ENCODE measurements around the gene GCNT1.
A peak's percentile ranks its signal among the peaks of the same experiment; 100 is the strongest.

GCNT1 gene
- 9.5 to 94.0 (median 50.4) reads per million in 9 experiments for total RNA-seq

DNA sequence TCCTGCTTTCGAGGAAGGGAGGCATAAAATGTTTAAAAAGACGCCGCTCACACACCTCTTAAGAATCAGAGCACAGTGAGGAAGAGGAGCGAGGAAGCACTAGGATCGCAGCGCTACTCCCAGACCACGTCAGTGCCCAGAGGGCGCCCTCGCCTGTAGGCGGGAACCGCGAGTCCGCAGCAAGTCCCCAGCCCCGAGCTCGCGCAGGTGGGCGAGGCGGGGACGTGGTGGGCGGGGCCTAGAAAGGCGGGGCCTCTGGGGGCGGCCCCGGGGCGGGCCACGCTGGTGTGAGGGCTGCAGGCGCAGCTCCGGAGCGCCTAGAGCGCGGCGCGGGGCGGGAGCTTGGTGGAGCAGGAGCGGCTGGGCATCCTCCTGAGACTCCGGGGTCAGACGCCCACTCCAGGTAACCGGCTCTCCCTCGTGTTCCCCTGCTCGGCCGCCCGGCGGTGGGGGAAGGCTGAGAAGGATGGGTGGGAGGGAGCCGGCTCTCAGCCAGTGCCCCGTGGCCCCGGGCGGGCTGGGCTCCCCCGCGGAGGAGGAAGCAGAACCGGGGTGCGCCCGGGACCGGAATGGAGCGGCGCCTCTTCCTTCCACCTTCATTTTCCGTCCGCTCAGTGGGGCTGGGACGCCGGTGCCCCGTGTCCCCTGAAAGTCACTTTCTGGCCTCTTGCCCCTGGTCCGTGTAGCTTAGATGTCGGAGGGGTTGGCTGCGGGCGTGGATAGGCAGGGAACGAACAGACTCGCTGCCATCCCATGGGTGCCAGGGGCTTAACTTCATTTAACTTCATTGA is at the start of gene GCNT1:
GCNT1 (plus strand) TSS at position 280 of the 791 bp plus-strand sequence. CDS start 43,200 bp downstream, outside the sequence.
- H3K27me3 Mint-ChIP-seq = no peaks in the 10 kb centered on the region
- DNase-seq (peak; percentile 85 to 90 (median 90)), ATAC-seq (replicated peaks) (peak; percentile 95)
- no peaks in the 10 kb centered on the region for H3K9me3 Mint-ChIP-seq
- H3K4me3 Mint-ChIP-seq = peak within 1 kb of the TSS; percentile 87 to 99
- H3K36me3 Mint-ChIP-seq (ENCODE audit: insufficient read depth) = peaks cover 3% of the 10 kb centered on the region
- H3K4me1 Mint-ChIP-seq (ENCODE audit: low read depth in 2 of 2) = peaks cover 17 to 30% of the 10 kb centered on the region in 2 donors
- H3K27ac Mint-ChIP-seq = peak within 1 kb of the TSS; percentile 2 to 86

DNA sequence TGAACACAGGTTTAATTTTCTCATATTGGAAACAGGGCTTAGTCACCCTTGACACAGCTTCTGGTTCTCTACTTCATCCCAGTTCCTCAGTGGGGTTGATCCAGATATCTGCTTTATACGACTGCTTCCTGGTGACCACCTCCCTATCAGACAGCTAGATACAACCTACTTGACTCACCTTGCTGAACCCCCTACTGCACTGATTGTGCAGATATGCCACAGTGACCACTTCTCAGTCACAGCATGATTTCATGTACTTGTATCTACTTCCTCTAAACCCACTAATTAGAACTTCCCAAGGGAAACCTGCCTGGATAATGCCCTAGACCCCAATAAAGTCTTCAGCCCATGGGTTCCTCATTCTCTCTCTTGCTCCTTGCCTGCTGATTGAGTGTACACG is 46.3 kb upstream of the GCNT1 start:
- no peak for DNase-seq
- no peaks in the 10 kb centered on the region for H3K36me3 Mint-ChIP-seq (ENCODE audit: insufficient read depth)
- peaks cover 0 to 3% of the 10 kb centered on the region in 2 donors for H3K4me1 Mint-ChIP-seq (ENCODE audit: low read depth in 2 of 2)
- peaks cover 0 to 7% of the 10 kb centered on the region in 2 donors for H3K9me3 Mint-ChIP-seq
- H3K27ac Mint-ChIP-seq = no peak overlapping the region
- H3K27me3 Mint-ChIP-seq = peaks cover 7 to 11% of the 10 kb centered on the region in 2 donors
- H3K4me3 Mint-ChIP-seq = no peak overlapping the region
- ATAC-seq (replicated peaks) = no peak

DNA sequence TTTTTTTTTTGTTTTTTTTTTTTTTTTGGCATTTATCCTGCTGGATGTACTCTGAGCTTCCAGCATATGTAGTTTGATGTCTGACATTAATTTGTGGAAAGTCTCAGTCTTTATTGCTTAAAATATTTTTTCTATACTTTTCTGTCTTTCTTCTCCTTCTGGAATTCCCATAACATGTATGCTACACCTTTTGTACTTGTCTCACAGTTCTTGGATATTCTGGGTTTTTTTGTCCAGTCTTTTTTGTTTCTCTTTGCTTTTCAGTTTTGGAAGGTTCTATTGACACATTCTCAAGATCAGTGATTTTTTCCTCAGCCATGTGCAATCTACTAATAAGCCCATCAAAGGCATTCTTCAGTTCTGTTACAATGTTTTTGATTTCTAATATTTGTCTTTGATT is 45.3 kb upstream of the GCNT1 start:
- H3K36me3 Mint-ChIP-seq (ENCODE audit: insufficient read depth) = no peaks in the 10 kb centered on the region
- H3K4me1 Mint-ChIP-seq (ENCODE audit: low read depth in 2 of 2) = peaks cover 0 to 3% of the 10 kb centered on the region in 2 donors
- peaks cover 7 to 11% of the 10 kb centered on the region in 2 donors for H3K27me3 Mint-ChIP-seq
- ATAC-seq (replicated peaks) = no peak
- H3K4me3 Mint-ChIP-seq = no peak overlapping the region
- DNase-seq = no peak
- peaks cover 0 to 7% of the 10 kb centered on the region in 2 donors for H3K9me3 Mint-ChIP-seq
- H3K27ac Mint-ChIP-seq = no peak overlapping the region

DNA sequence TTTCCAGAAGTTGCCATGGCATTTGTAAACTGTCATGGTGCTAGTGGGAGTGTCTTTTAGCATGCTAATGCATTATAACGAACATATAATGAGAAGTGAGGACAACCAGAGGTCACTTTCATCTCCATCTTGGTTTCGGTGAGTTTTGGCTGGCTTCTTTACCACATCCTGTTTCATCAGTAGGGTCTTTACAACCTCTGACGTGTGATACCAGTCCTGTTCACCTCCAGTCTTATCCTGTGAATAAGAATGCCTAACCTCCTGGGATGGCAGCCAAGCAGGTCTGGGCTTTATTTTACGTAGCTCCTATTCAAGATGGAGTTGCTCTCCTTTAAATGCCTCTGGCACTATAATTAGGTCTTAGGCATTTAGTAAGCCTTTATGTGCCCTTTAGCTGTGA is 44.3 kb upstream of the GCNT1 start:
- H3K27me3 Mint-ChIP-seq = peaks cover 7 to 11% of the 10 kb centered on the region in 2 donors
- H3K36me3 Mint-ChIP-seq (ENCODE audit: insufficient read depth) = no peaks in the 10 kb centered on the region
- peaks cover 0 to 7% of the 10 kb centered on the region in 2 donors for H3K9me3 Mint-ChIP-seq
- peaks cover 0 to 3% of the 10 kb centered on the region in 2 donors for H3K4me1 Mint-ChIP-seq (ENCODE audit: low read depth in 2 of 2)
- H3K27ac Mint-ChIP-seq = no peak overlapping the region
- ATAC-seq (replicated peaks) (no peak), DNase-seq (no peak)
- no peak overlapping the region for H3K4me3 Mint-ChIP-seq

DNA sequence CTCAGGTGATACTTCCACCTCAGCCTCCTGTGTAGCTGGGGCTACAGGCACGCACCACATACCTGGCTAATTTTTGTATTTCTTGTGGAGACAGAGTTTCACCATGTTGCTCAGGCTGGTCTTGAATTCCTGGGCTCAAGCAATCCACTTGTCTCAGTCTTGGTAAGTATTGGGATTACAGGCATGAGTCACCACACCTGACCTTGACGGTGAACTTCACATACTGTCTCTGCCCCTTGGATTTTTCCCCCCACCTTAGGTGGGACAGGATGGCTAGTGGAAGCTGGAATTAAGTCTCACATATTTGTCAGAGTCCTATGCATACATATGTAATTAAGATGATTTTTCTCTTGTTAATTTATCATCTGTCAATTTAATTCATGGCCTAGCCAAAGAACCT is 43.8 kb upstream of the GCNT1 start:
- Mint-ChIP-seq H3K36me3 (ENCODE audit: insufficient read depth) (no peaks in the 10 kb centered on the region), H3K27me3 (peaks cover 7 to 11% of the 10 kb centered on the region in 2 donors)
- DNase-seq = no peak

DNA sequence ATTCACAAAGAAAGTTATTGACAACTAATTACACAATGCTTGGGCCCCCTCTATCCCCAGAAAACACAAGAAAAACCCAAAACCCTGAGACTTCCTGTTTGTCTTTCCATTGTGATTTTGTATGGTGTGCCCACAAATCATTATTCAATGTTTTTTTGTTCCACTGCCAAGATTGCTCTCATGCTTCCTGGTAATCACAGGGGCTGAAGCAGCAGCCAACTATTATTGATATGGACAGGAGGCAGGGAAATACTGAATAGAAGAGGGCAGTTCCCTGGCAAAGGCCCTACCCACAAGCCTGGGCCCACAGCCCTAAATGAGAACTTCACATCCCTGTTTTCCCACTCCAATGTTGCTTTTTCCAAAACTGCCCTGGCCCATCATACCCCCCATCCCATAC is 43.3 kb upstream of the GCNT1 start:
- Mint-ChIP-seq H3K4me3 (no peak overlapping the region), H3K9me3 (peaks cover 0 to 7% of the 10 kb centered on the region in 2 donors), H3K27me3 (peaks cover 7 to 11% of the 10 kb centered on the region in 2 donors), H3K4me1 (ENCODE audit: low read depth in 2 of 2) (peaks cover 0 to 3% of the 10 kb centered on the region in 2 donors), H3K36me3 (ENCODE audit: insufficient read depth) (no peaks in the 10 kb centered on the region), H3K27ac (no peak overlapping the region)
- no peak for DNase-seq
- no peak for ATAC-seq (replicated peaks)

More for the DNA sequence above, 43.8 kb upstream of the GCNT1 start:
- no peak overlapping the region for H3K4me3 Mint-ChIP-seq
- H3K9me3 Mint-ChIP-seq = peaks cover 0 to 7% of the 10 kb centered on the region in 2 donors
- no peak for ATAC-seq (replicated peaks)
- H3K27ac Mint-ChIP-seq = no peak overlapping the region
- H3K4me1 Mint-ChIP-seq (ENCODE audit: low read depth in 2 of 2) = peaks cover 0 to 3% of the 10 kb centered on the region in 2 donors

DNA sequence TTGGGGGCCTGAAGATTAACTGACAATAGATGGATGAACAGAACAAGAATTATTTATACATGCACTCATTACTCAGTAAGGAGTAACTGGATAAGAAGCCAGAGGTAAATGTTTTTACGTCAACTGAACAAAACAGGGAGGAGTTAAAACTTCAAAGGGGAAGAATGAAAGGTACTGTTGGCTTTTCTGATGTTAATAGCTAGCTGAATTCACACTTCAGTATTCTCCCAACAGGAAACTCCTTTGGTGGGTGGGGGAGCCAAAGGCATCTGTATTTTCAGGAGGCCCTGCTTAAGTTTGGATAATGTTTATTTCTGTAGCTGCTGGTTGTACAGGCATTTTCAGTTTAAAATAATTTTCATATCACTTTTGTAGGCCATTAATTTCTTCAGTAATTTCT is 41.6 kb upstream of the GCNT1 start:
- H3K27me3 Mint-ChIP-seq = peaks cover 7 to 11% of the 10 kb centered on the region in 2 donors
- DNase-seq (no peak), ATAC-seq (replicated peaks) (no peak)
- H3K27ac Mint-ChIP-seq = no peak overlapping the region
- H3K4me1 Mint-ChIP-seq (ENCODE audit: low read depth in 2 of 2) = peaks cover 0 to 3% of the 10 kb centered on the region in 2 donors
- peaks cover 0 to 7% of the 10 kb centered on the region in 2 donors for H3K9me3 Mint-ChIP-seq
- no peaks in the 10 kb centered on the region for H3K36me3 Mint-ChIP-seq (ENCODE audit: insufficient read depth)
- H3K4me3 Mint-ChIP-seq = no peak overlapping the region

DNA sequence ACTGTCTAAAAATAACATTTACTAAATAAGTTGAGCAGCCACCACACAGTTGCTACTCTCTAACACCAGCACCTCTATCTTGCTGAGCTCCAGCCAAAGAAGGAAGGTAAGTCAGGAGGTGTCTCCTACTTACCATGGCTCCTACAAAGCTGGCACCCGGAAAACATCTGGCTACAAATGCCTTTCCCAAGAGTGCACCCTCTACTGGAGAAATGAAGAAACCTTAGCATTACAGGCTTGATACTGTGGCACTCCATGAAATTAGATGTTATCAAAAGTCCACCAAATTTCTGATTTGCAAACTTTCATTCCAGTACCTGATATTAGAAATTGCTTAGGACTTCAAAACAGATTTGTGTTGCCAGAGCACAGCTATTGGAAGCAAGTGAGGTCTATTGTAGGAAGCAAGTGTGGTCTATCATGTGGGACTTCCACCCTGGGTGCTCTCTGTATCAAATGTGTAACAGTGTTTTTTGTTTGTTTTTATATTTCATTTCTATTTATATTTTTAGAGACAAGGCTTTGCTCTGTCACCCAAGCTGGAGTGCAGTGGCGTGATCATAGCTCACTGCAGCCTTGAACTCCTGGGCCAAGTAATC is 39.1 kb upstream of the GCNT1 start:
- Mint-ChIP-seq H3K4me3 (no peak overlapping the region), H3K4me1 (ENCODE audit: low read depth in 2 of 2) (peaks cover 0 to 5% of the 10 kb centered on the region in 2 donors), H3K27ac (no peak overlapping the region), H3K36me3 (ENCODE audit: insufficient read depth) (no peaks in the 10 kb centered on the region), H3K9me3 (no peaks in the 10 kb centered on the region), H3K27me3 (peaks cover 0 to 7% of the 10 kb centered on the region in 2 donors)
- ATAC-seq (replicated peaks) = no peak
- no peak for DNase-seq

DNA sequence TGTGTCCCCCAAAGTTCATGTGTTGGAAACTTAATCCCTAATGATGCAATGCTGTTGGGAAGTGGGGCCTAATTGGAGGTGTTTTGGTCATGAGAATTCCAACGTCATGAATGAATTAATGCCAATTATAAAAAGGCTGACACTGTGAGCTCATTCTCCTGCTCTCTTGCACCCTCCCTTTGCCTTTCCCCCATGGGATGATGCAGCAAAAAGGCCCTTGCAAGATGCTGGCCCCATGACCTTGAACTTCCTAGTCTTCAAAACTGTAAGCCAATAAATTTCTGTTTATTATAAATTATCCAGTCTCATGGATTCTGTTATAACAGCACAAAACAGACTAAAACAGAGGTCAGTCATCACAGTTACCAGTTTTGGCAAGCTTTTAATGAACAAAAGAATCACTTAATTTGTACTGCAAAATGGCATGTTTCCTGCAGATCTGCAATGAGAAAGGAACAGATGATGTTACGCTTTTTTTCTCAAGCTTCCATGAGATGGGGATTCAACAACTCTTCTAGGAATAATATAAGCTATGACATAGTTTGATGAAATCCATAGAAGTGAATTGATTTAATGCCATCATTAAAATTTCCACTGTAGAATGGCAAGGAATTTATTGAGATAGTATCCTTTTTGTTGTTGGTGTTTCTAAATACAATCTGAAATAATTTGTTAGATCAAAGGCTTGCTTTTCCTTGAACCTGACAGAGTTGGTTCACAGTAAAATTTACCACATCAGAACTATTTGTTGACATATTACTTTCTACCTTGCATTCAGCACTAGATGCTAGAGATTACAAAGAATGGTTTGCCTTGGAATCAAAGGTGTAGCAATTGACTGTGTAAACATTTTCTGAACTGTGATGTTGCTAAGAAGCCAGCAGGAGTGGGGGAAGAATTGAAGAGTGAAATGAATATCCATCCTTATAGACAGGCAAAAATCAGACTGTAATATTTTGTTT is 35.5 kb upstream of the GCNT1 start:
- Mint-ChIP-seq H3K27me3 (no peaks in the 10 kb centered on the region), H3K9me3 (no peaks in the 10 kb centered on the region), H3K27ac (no peak overlapping the region), H3K4me3 (no peak overlapping the region), H3K4me1 (ENCODE audit: low read depth in 2 of 2) (peaks cover 0 to 2% of the 10 kb centered on the region in 2 donors), H3K36me3 (ENCODE audit: insufficient read depth) (no peaks in the 10 kb centered on the region)
- DNase-seq (no peak), ATAC-seq (replicated peaks) (no peak)

DNA sequence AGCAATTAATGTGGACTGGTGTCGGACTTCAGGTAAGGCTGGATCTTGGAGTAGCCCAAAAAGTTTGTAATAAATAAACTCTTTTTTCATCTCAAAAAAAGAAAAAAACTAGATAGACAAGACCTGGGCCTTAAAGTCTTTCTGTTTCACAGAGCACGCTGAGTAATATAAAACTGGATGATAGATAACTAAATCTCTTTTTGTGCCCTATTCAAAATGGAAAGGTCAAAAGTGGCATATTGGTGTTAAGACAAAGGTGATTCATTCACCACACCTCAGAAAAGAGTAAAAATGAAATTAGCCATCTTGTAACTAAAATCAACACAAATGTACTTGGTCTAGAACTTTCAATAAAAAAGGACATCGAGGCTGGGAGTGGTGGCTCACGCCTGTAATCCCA is 34.5 kb upstream of the GCNT1 start:
- ATAC-seq (replicated peaks) = no peak
- Mint-ChIP-seq H3K36me3 (ENCODE audit: insufficient read depth) (no peaks in the 10 kb centered on the region), H3K4me1 (ENCODE audit: low read depth in 2 of 2) (peaks cover 0 to 2% of the 10 kb centered on the region in 2 donors), H3K27me3 (no peaks in the 10 kb centered on the region), H3K4me3 (no peak overlapping the region), H3K9me3 (no peaks in the 10 kb centered on the region), H3K27ac (no peak overlapping the region)
- no peak for DNase-seq

DNA sequence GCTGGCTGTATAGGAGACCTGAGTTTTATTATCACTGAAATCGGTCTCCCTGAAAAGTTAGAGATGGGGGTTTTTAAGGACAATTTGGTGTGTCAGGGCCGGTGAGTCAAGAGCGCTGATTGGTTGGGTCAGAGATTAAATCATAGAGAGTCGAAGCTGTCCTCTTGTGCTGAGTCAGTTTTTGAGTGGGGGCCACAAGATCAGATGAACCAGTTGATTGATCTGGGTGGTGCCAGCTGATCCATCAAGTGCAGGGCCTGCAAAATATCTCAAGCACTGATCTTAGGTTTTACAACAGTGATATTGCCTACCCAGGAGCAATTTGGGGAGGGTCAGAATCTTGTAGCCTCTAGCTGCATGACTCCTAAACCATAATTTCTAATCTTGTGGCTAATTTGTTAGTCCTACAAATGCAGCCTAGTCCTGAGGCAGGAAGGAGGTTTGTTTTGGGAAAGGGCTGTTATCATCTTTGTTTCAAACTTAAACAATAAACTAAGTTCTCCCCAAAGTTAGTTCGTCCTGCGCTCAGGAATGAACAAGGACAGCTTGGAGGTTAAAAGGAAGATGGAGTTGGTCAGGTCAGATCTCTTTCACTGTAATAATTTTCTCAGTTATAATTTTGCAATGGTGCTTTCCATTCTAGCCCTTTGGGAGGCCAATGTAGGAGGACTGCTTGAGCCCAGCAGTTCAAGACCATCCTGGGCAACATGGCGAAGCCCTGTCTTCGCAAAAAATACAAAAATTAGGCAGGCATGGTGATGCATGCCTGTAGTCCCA is 33.1 kb upstream of the GCNT1 start:
- no peak overlapping the region for H3K27ac Mint-ChIP-seq

DNA sequence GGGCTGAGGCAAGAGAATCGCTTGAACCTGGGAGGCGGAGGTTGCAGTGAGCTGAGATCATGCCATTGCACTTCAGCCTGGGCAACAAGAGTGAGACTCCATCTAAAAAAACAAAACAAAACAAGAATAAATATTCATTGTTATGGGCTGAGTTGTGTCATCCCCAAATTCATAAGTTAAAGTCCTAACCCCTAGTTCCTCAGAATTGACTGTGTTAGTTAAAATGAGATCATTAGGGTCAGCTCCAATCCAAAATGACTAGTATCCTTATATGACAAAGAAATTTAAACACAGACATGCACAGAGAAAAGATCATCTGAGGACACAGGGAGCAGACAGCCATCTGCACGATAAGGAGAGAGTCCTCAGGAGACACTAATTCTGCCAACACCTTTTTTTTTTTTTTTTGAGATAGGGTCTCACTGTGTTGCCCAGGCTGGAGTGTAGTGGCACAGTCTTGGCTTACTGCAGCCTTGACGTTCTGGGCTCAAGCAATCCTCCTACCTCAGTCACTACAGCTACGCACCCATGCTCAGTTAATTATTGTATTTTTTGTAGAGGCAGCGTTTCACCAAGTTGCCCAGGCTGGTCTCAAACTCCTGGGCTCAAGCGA is 32.1 kb upstream of the GCNT1 start:
- H3K9me3 Mint-ChIP-seq = no peaks in the 10 kb centered on the region
- H3K4me1 Mint-ChIP-seq (ENCODE audit: low read depth in 2 of 2) = peaks cover 0 to 2% of the 10 kb centered on the region in 2 donors
- no peak overlapping the region for H3K4me3 Mint-ChIP-seq
- no peak overlapping the region for H3K27ac Mint-ChIP-seq
- ATAC-seq (replicated peaks) = no peak
- H3K27me3 Mint-ChIP-seq = no peaks in the 10 kb centered on the region
- DNase-seq = no peak
- H3K36me3 Mint-ChIP-seq (ENCODE audit: insufficient read depth) = no peaks in the 10 kb centered on the region

More for the DNA sequence above, 33.1 kb upstream of the GCNT1 start:
- Mint-ChIP-seq H3K27me3 (no peaks in the 10 kb centered on the region), H3K4me3 (no peak overlapping the region), H3K9me3 (no peaks in the 10 kb centered on the region), H3K36me3 (ENCODE audit: insufficient read depth) (no peaks in the 10 kb centered on the region), H3K4me1 (ENCODE audit: low read depth in 2 of 2) (peaks cover 0 to 2% of the 10 kb centered on the region in 2 donors)
- DNase-seq (no peak), ATAC-seq (replicated peaks) (no peak)
